ENCODE data around the gene TSPEAR.

The TSPEAR gene

DNA sequence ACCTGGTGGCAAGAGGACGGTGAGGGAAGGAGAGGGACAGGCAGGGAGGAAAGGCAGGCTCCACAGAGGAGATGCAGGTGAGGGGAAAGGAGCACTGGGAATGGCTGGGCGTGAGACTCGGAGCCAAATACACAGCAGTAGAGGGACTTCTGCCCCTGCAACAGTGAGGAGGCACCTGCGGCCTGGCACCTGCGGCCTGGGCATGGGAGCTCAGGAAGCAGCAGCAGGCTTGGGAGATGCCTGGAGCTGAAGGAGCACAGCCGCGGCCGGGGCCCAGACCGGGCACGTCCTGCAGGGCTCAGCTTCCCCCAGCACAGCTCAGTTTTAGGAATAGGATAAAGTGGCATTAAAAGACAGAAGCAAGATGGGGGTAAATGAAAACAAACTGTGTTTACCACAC lies 20.9 kb upstream of the TSPEAR start:
- no peak overlapping the region for H3K4me3 ChIP-seq (ENCODE audit: low read depth, low read length)
- TF ChIP-seq, protein P1, sequence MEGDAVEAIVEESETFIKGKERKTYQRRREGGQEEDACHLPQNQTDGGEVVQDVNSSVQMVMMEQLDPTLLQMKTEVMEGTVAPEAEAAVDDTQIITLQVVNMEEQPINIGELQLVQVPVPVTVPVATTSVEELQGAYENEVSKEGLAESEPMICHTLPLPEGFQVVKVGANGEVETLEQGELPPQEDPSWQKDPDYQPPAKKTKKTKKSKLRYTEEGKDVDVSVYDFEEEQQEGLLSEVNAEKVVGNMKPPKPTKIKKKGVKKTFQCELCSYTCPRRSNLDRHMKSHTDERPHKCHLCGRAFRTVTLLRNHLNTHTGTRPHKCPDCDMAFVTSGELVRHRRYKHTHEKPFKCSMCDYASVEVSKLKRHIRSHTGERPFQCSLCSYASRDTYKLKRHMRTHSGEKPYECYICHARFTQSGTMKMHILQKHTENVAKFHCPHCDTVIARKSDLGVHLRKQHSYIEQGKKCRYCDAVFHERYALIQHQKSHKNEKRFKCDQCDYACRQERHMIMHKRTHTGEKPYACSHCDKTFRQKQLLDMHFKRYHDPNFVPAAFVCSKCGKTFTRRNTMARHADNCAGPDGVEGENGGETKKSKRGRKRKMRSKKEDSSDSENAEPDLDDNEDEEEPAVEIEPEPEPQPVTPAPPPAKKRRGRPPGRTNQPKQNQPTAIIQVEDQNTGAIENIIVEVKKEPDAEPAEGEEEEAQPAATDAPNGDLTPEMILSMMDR (IDR thresholded peaks at IDR 0.05; ENCODE audit: low read depth, low read length), result no peak
- TF ChIP-seq MYC (IDR thresholded peaks at IDR 0.05; ENCODE audit: low read depth, low read length), result no peak
- TF ChIP-seq POLR2A (IDR thresholded peaks at IDR 0.05; ENCODE audit: extremely low read depth, insufficient read length), result no peak
- TF ChIP-seq, protein P2, sequence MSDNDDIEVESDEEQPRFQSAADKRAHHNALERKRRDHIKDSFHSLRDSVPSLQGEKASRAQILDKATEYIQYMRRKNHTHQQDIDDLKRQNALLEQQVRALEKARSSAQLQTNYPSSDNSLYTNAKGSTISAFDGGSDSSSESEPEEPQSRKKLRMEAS (IDR thresholded peaks at IDR 0.05; ENCODE audit: low read depth, low read length), result no peak
- DNase-seq (ENCODE audit: low read depth), result no peak

DNA sequence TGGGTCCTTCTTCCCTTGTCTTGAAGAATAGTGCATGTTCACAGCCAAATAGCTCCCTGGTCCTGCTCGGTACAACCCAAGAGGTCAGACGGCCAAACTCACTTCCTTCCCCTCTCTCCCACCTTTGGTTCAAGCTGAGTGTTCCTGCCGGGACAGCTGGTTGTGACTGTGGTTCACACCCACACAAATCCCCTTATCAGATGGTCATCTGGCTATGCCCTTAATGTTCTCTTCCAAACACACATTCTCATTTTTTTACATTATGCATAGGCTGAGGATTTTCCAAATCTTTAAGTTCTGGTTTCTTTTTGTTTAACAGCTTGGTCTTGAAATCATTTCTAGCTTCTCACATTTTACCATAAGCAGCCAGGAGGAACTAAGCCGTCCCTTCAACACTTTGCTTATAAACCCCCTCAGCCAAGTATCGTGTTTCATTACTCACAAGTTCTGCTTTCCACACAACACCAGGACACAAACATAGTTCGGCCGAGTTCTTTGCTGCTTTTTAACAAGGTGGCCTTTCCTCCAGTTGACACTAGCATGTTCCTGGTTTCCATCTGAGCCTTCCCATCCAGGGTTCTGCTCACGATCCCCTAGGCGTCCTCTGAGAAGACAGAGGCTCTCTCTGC lies 19.7 kb upstream of the TSPEAR start:
- no peak overlapping the region for H3K4me3 ChIP-seq (ENCODE audit: low read depth, low read length)
- TF ChIP-seq POLR2A (IDR thresholded peaks at IDR 0.05; ENCODE audit: extremely low read depth, insufficient read length) (no peak), MYC (IDR thresholded peaks at IDR 0.05; ENCODE audit: low read depth, low read length) (0 out of 2 replicates have a peak, but pooled peaks have one; percentile 3)
- peak; percentile 85 for DNase-seq (ENCODE audit: low read depth)

DNA sequence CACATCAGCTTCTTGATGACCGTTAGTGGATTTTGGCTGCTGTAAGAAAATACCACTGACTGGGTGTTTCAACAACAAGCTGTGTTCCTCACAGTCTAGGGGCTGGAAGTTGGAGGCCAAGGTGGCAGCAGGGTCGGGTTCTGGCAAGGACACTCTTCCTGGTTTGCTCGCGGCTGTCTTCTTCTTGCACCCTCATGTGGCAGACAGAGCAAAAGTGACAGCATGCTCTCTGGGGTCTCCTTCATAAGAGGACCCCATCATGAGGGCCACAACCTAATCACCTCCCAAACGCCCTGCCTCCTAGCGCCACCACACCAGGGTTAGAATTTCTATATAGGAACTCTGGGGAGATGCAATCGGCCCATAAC lies 18.6 kb upstream of the TSPEAR start:
- DNase-seq (ENCODE audit: low read depth), result no peak
- TF ChIP-seq, protein P2 (IDR thresholded peaks at IDR 0.05; ENCODE audit: low read depth, low read length), result no peak
- TF ChIP-seq MYC (IDR thresholded peaks at IDR 0.05; ENCODE audit: low read depth, low read length) (no peak), POLR2A (IDR thresholded peaks at IDR 0.05; ENCODE audit: extremely low read depth, insufficient read length) (no peak)
- TF ChIP-seq, protein P1 (IDR thresholded peaks at IDR 0.05; ENCODE audit: low read depth, low read length), result no peak

DNA sequence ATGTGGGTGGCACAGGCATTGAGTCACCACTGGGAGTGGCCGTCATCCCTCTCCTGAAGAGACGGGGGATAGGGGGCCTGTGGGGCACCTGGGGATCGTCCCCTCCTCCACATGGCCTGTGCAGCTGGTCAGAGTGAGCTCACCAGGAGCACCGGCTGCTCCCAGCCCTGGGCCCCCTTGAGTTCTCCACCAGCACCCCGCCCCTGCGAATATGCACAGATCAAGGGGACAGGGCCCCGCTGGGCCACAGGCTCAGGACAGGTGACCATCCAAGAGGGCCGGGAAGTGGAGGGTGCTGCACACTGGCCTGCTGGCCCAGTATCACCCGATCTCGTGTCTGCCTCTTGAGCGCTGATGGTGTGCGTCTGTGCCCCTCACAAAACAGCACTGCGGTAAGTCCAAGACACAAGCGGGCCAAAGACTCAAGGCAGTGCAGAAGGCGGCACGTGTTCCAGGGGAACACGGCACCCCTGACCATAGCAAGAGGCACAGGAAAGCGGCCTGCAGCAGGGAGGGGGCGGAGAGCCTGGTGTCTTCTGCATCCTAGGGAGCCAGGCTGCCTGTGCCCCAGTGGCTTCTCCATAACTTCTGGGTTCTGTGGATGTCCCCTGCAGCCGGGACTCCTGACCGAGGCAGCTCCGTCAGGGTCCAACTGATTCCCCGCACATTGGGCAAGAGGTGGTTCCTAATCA lies 18.1 kb upstream of the TSPEAR start:
- H3K4me3 ChIP-seq (ENCODE audit: low read depth, low read length), result no peak overlapping the region
- no peak for DNase-seq (ENCODE audit: low read depth)
- no peak for TF ChIP-seq MYC (IDR thresholded peaks at IDR 0.05; ENCODE audit: low read depth, low read length)
- TF ChIP-seq, protein P2 (IDR thresholded peaks at IDR 0.05; ENCODE audit: low read depth, low read length), result no peak
- TF ChIP-seq, protein P1 (IDR thresholded peaks at IDR 0.05; ENCODE audit: low read depth, low read length), result no peak
- no peak for TF ChIP-seq POLR2A (IDR thresholded peaks at IDR 0.05; ENCODE audit: extremely low read depth, insufficient read length)

More for the DNA sequence above, 18.6 kb upstream of the TSPEAR start:
- no peak overlapping the region for H3K4me3 ChIP-seq (ENCODE audit: low read depth, low read length)

DNA sequence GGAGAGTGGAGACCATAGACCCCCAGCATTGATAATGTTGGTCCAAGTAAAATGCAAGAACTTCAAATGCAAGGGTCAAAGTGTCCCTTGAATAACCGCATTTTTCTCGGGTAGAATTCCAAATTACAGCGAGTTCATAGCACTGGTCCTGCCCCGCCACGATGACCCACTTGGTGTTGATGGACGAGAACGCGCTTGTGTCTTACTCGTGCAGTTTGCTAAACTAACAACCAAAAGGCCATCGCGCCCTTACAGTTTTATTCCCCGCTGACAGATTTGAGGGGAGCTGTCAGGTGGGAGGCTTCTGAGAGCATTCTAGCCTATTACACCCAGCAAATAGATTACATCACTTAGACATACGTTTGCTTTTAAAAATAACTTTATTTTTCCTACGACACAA lies 17.3 kb upstream of the TSPEAR start:
- DNase-seq (ENCODE audit: low read depth), result no peak
- TF ChIP-seq POLR2A (IDR thresholded peaks at IDR 0.05; ENCODE audit: extremely low read depth, insufficient read length), result no peak
- TF ChIP-seq, protein P2 (IDR thresholded peaks at IDR 0.05; ENCODE audit: low read depth, low read length), result no peak
- H3K4me3 ChIP-seq (ENCODE audit: low read depth, low read length), result no peak overlapping the region

DNA sequence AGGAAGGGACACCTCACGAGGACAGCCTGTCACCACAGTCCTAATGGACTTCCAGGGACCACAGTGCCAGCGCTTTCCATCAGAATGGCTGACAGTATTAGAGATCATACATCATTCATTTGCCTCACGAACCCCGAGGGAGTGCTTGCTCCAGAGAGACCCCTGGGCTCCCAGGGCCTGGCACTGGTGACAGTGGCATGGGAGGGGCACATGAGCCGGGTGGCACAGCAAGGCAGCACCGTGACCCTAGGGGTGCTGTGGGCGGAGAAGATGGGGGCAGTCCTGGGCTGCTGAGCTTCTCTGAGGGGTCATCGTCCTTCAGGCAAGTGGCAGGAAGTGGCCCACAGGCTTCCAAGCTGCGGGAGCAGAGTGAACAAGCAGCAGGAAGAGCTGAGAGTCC lies 16.4 kb upstream of the TSPEAR start:
- no peak overlapping the region for H3K4me3 ChIP-seq (ENCODE audit: low read depth, low read length)
- TF ChIP-seq, protein P2 (IDR thresholded peaks at IDR 0.05; ENCODE audit: low read depth, low read length), result no peak
- no peak for DNase-seq (ENCODE audit: low read depth)

DNA sequence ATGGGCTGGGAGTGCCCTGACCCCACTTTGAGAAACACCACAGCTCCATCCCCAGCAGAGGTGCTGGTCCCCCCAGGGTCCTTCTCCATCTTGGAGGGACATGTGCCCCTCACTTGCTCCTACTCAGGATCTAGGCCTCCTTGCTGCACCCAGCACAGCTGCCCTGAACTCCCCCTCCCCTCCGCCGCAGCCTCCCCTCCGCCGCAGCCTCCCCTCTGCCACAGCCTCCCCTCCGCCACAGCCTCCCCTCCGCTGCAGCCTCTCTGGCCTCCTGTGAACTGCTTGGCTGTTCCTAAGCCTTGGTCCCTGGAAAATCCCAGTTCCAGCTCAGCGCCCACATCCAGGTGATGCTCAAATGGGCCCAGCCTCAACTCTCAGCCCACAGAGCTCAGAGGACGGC lies 15.9 kb upstream of the TSPEAR start:
- no peak overlapping the region for H3K4me3 ChIP-seq (ENCODE audit: low read depth, low read length)
- no peak for TF ChIP-seq POLR2A (IDR thresholded peaks at IDR 0.05; ENCODE audit: extremely low read depth, insufficient read length)
- TF ChIP-seq MYC (IDR thresholded peaks at IDR 0.05; ENCODE audit: low read depth, low read length), result no peak
- TF ChIP-seq, protein P2 (IDR thresholded peaks at IDR 0.05; ENCODE audit: low read depth, low read length), result no peak
- TF ChIP-seq, protein P1 (IDR thresholded peaks at IDR 0.05; ENCODE audit: low read depth, low read length), result no peak
- DNase-seq (ENCODE audit: low read depth), result no peak

All from NB4 (cell line).